ENCODE data around the gene GARIN1A. TPM values are rescaled to one million over a fixed set of nuclear protein-coding genes. Genes with fewer than 3 reads are reported as not detected.
"Not testable (repeated sequence)": the region's sequence is repeated elsewhere in the genome, so short reads cannot be mapped to it uniquely, and the experiment has no call there.

Gene GARIN1A
- total RNA-seq, 1 experiment from 2014 or later, result 0.17 TPM

GRCh38 chr7:128681794-128682537 lies 9.9 kb downstream of the GARIN1A start:
- DNase-seq (ENCODE audit: extremely low read depth, low read depth), result no peak

- DNase-seq (ENCODE audit: extremely low read depth, low read depth), result not testable (repeated sequence)
Measured at GRCh38 chr7:128683270-128683669, 11.2 kb downstream of the GARIN1A start.

GRCh38 chr7:128683738-128684137 lies 11.6 kb downstream of the GARIN1A start:
- DNase-seq (ENCODE audit: extremely low read depth, low read depth), result not testable (repeated sequence)

GRCh38 chr7:128687131-128687530 lies 15.0 kb downstream of the GARIN1A start:
- DNase-seq (ENCODE audit: extremely low read depth, low read depth), result no peak

- no peak for DNase-seq (ENCODE audit: extremely low read depth, low read depth)
Measured at GRCh38 chr7:128688492-128688891, 16.4 kb downstream of the GARIN1A start.

GRCh38 chr7:128689161-128689935 lies 17.3 kb downstream of the GARIN1A start:
- DNase-seq (ENCODE audit: extremely low read depth, low read depth), result not testable (repeated sequence)

- DNase-seq (ENCODE audit: extremely low read depth, low read depth), result no peak
Measured at GRCh38 chr7:128691227-128691626, 19.1 kb downstream of the GARIN1A start.

GRCh38 chr7:128692623-128693270 lies 20.7 kb downstream of the GARIN1A start:
- DNase-seq (ENCODE audit: extremely low read depth, low read depth), result no peak

- DNase-seq (ENCODE audit: extremely low read depth, low read depth), result no peak
Measured at GRCh38 chr7:128693373-128694015, 21.4 kb downstream of the GARIN1A start.

GRCh38 chr7:128694738-128695137 lies 22.6 kb downstream of the GARIN1A start:
- DNase-seq (ENCODE audit: extremely low read depth, low read depth), result no peak

GRCh38 chr7:128697302-128697905 lies 25.3 kb downstream of the GARIN1A start:
- peak; percentile 11 for DNase-seq (ENCODE audit: extremely low read depth, low read depth)

GRCh38 chr7:128699196-128699712 lies 27.2 kb downstream of the GARIN1A start:
- DNase-seq (ENCODE audit: extremely low read depth, low read depth), result no peak

- no peak for DNase-seq (ENCODE audit: extremely low read depth, low read depth)
Measured at GRCh38 chr7:128699895-128700294, 27.8 kb downstream of the GARIN1A start.

- no peak for DNase-seq (ENCODE audit: extremely low read depth, low read depth)
Measured at GRCh38 chr7:128701062-128701785, 29.1 kb downstream of the GARIN1A start.

GRCh38 chr7:128703609-128704241 lies 31.6 kb downstream of the GARIN1A start:
- DNase-seq (ENCODE audit: extremely low read depth, low read depth), result no peak

GRCh38 chr7:128705891-128706333 lies 33.8 kb downstream of the GARIN1A start:
- DNase-seq (ENCODE audit: extremely low read depth, low read depth), result no peak

GRCh38 chr7:128707752-128708151 lies 35.7 kb downstream of the GARIN1A start:
- DNase-seq (ENCODE audit: extremely low read depth, low read depth), result no peak

- no peak for DNase-seq (ENCODE audit: extremely low read depth, low read depth)
Measured at GRCh38 chr7:128708235-128708634, 36.1 kb downstream of the GARIN1A start.

- no peak for DNase-seq (ENCODE audit: extremely low read depth, low read depth)
Measured at GRCh38 chr7:128708824-128709223, 36.7 kb downstream of the GARIN1A start.
